Panc1 (cell line): ENCODE measurements around the gene XAF1. TPM values are rescaled to one million over a fixed set of nuclear protein-coding genes. Genes with fewer than 3 reads are reported as not detected.
A peak's percentile ranks its signal among the peaks of the same experiment; 100 is the strongest.

ENCODE experiments used
- ATAC-seq: fragments of 200-7000 bp; cut with Tn5 transposase; 2 replicates; pipeline ENCODE4 v1.9.1; 2020; ENCODE audit warnings: mild to moderate bottlenecking, moderate library complexity
- Bru-seq: library from RNA; stranded (reverse); fragments of 400-500 nt; gene quantifications from one replicate; lab custom pipeline; 2021; lab: Mats Ljungman, UMichigan
- BruChase-seq, 2 experiments: library from RNA; stranded (reverse); fragments of 400-500 nt; gene quantifications; one replicate each; lab custom pipeline; 2021; lab: Mats Ljungman, UMichigan
- BruUV-seq: library from RNA; stranded (reverse); fragments of 400-500 nt; replicated peaks from 2 replicates; lab custom pipeline; 2021; lab: Mats Ljungman, UMichigan
- CTCF ChIA-PET: fragments of 300-600 bp; sonication (Branson Sonifier 250); formaldehyde crosslinking; loops from one replicate; lab custom pipeline; 2022; ENCODE audit warnings: antibody characterized with exemption; lab: Charles Lee
- POLR2A ChIA-PET: fragments of 300-600 bp; sonication (Branson Sonifier 250); formaldehyde crosslinking; loops from one replicate; lab custom pipeline; 2022; ENCODE audit warnings: antibody characterized with exemption; lab: Charles Lee
- DNase-seq: peaks from one replicate; pipeline ENCODE4 v3.0.0-alpha.2; 2010; ENCODE audit warnings: low read depth, low spot score
- H3K27ac ChIP-seq: 2 replicates; pipeline ENCODE4 v1.5.1; 2011; ENCODE audit warnings: mild to moderate bottlenecking, low read length, inconsistent platforms
- H3K27me3 ChIP-seq: fragments of 200-500 bp; sonication (Bioruptor generic); 2 replicates; pipeline ENCODE4 v1.6.0; 2014; ENCODE audit warnings: low read length, inconsistent platforms; ENCODE audit not compliant: control insufficient read depth, insufficient read depth
- H3K36me3 ChIP-seq: fragments of 200-500 bp; sonication (Bioruptor generic); 2 replicates; pipeline ENCODE4 v1.5.1; 2014; ENCODE audit warnings: inconsistent platforms, mild to moderate bottlenecking, low read length, moderate library complexity; ENCODE audit not compliant: control insufficient read depth, insufficient read depth
- H3K4me1 ChIP-seq: 2 replicates; pipeline ENCODE4 v1.5.1; 2011; ENCODE audit warnings: inconsistent platforms, mild to moderate bottlenecking, low read length, moderate library complexity; ENCODE audit not compliant: control insufficient read depth, insufficient read depth
- H3K4me3 ChIP-seq, 2 experiments: 2 replicates each; pipeline ENCODE4 v1.5.1; 2011 to 2012; ENCODE audit warnings: low read depth in 2 of 2, low read length in 2 of 2, mild to moderate bottlenecking in 2 of 2, inconsistent platforms in 1 of 2, moderate library complexity in 1 of 2
- H3K9me3 ChIP-seq: fragments of 200-500 bp; sonication (Bioruptor generic); 2 replicates; pipeline ENCODE4 v1.5.1; 2014; ENCODE audit warnings: low read depth, mild to moderate bottlenecking, inconsistent platforms, low read length, moderate library complexity; ENCODE audit not compliant: control insufficient read depth, insufficient read depth
- CTCF ChIP-seq: fragments of 450-650 bp; IDR thresholded peaks from 2 replicates; pipeline ENCODE4 v1.5.1; 2017; ENCODE audit warnings: mild to moderate bottlenecking
- POLR2AphosphoS5 ChIP-seq: IDR thresholded peaks from 2 replicates; pipeline ENCODE4 v1.6.1; 2012; ENCODE audit warnings: mild to moderate bottlenecking, low read depth, low read length, moderate library complexity
- REST ChIP-seq, 2 experiments: IDR thresholded peaks; 2 replicates each; pipeline ENCODE4 v1.6.1; 2011 to 2012; ENCODE audit warnings: low read depth in 2 of 2, control low read depth in 1 of 2, low read length in 1 of 2, mild to moderate bottlenecking in 1 of 2, moderate library complexity in 1 of 2; ENCODE audit not compliant: insufficient read depth in 1 of 2
- SIN3A ChIP-seq: IDR thresholded peaks from 2 replicates; pipeline ENCODE4 v1.6.1; 2012; ENCODE audit warnings: low read depth, mild to moderate bottlenecking, low read length, moderate library complexity, borderline replicate concordance; ENCODE audit not compliant: insufficient read depth
- TCF7L2 ChIP-seq: IDR thresholded peaks from 2 replicates; pipeline ENCODE4 v1.6.1; 2011; ENCODE audit warnings: mild to moderate bottlenecking, low read depth, low read length, inconsistent platforms
- in situ Hi-C: cut with HindIII; loops from 2 replicates; pipeline ENCODE4 v1.10.0; 2016; ENCODE audit warnings: low sequenced_read_pairs, low pct_unique_long_range_greater_than_20kb
- intact Hi-C: fragments of 100-400 bp; cut with micrococcal nuclease; formaldehyde crosslinking; loops from one replicate; pipeline ENCODE4 v1.10.0; 2022; ENCODE audit not compliant: unreplicated experiment
- long read RNA-seq: library from polyadenylated mRNA; unstranded; transcript quantifications from one replicate; pipeline ENCODE4 v2.0.0, GENCODE V29; 2021; ENCODE audit not compliant: unreplicated experiment
- polyA plus RNA-seq: library from polyadenylated mRNA; unstranded; fragments of >200 nt; gene quantifications from one replicate; pipeline ENCODE4 v1.2.1, GENCODE V29; 2012; ENCODE audit warnings: missing spikeins; ENCODE audit not compliant: insufficient read length
- total RNA-seq: library from RNA; stranded (reverse); gene quantifications from one replicate; pipeline ENCODE4 v1.2.1, GENCODE V29; 2021; ENCODE audit not compliant: unreplicated experiment

Gene XAF1
- total RNA-seq (3.5 TPM), Bru-seq, nascent RNA (percentile 46 among the genes with signal in this experiment), BruChase-seq, experiment 1, labeled RNA remaining after a 2-hour chase (percentile 47 among the genes with signal in this experiment), BruChase-seq, experiment 2, labeled RNA remaining after a 6-hour chase (percentile 49 among the genes with signal in this experiment)
- 3.9 TPM for polyA plus RNA-seq
- long read RNA-seq, partial matches to known transcripts, result 1 of 7 reads
- long read RNA-seq, other reads (novel, unspliced or antisense), result 4 of 7 reads

GRCh38 chr17:6755731-6756184 lies at the start of gene XAF1:
XAF1 (plus strand) TSS chr17:6756046; CDS start chr17:6756079, 33 bp downstream.
- POLR2A ChIA-PET, result no interaction called here
- DNase-seq, result no peak

GRCh38 chr17:6706499-6706898 lies 49.3 kb upstream of the XAF1 start:
- no peaks in the 10 kb centered on the region; the same call in 1 of the 2 replicates for H3K27me3 ChIP-seq
- CTCF ChIA-PET, result no interaction called here
- ATAC-seq (no peak), DNase-seq (no peak)
- intact Hi-C loops, result no loop called here
- in situ Hi-C loops, result no loop called here
- no peak overlapping the region for H3K27ac ChIP-seq
- no peak for TF ChIP-seq SIN3A
- no peak for TF ChIP-seq CTCF
- TF ChIP-seq POLR2AphosphoS5, result no peak
- H3K36me3 ChIP-seq, result no peaks in the 10 kb centered on the region
- H3K4me3 ChIP-seq, result no peak overlapping the region
- no TSS peak for BruUV-seq
- no peaks in the 10 kb centered on the region for H3K4me1 ChIP-seq
- POLR2A ChIA-PET, result no interaction called here
- H3K9me3 ChIP-seq, result no peaks in the 10 kb centered on the region

More at GRCh38 chr17:6755731-6756184, at the start of gene XAF1:
- H3K9me3 ChIP-seq, result no peaks in the 10 kb centered on the region
- CTCF ChIA-PET, result no interaction called here
- in situ Hi-C loops, result no loop called here
- H3K27me3 ChIP-seq, result no peaks in the 10 kb centered on the region
- intact Hi-C loops, result no loop called here
- H3K27ac ChIP-seq, result peak within 1 kb of the TSS; percentile 35
- no peaks in the 10 kb centered on the region for H3K36me3 ChIP-seq
- peak; percentile 79 for ATAC-seq
- no peaks in the 10 kb centered on the region for H3K4me1 ChIP-seq
- no TSS peak for BruUV-seq
- TF ChIP-seq TCF7L2, result no peak
- TF ChIP-seq POLR2AphosphoS5, result no peak
- no peak for TF ChIP-seq CTCF
- TF ChIP-seq REST (IDR thresholded peaks at IDR 0.05; ENCODE audit: insufficient read depth in 1 of 2, low read depth in 2 of 2, low read length in 1 of 2), result no peak
- no peak for TF ChIP-seq SIN3A
- peak within 1 kb of the TSS; percentile 29 to 52 for H3K4me3 ChIP-seq
